Tibial nerve (tissue), 3 donors: Measurements from ENCODE around the gene GCNT3.

Experiments used
- CTCF ChIP-seq, 5 experiments: fragments of 200-600 bp in 3 of 5; fragments of 450-650 bp in 2 of 5; sonication (generic) in 3 of 5; IDR thresholded peaks; one replicate each; pipeline ENCODE4 v1.5.1; 2016 to 2019; ENCODE audit warnings: antibody characterized with exemption in 5 of 5, mild to moderate bottlenecking in 3 of 5, moderate library complexity in 2 of 5
- POLR2A ChIP-seq, 2 donors: fragments of 450-650 bp; IDR thresholded peaks; one replicate each; pipeline ENCODE4 v1.6.1; 2017; ENCODE audit warnings: antibody characterized with exemption in 2 of 2, mild to moderate bottlenecking in 2 of 2, moderate library complexity in 2 of 2

GRCh38 chr15:59614153-59614552 lies 2.6 kb downstream of the GCNT3 start:
- no peak for TF ChIP-seq CTCF (IDR thresholded peaks at IDR 0.05)
- no peak for TF ChIP-seq POLR2A (IDR thresholded peaks at IDR 0.05)
